ENCODE data around the gene ZSCAN26. TPM values are rescaled to one million over a fixed set of nuclear protein-coding genes. Genes with fewer than 3 reads are reported as not detected.
A peak's percentile ranks its signal among the peaks of the same experiment; 100 is the strongest.

ZSCAN26 gene
- total and polyA plus RNA-seq, 12 donors = 7.2 to 27.3 (median 18.3) TPM

GRCh38 chr6:28277746-28278145 lies 10.8 kb downstream of the ZSCAN26 start:
- intact Hi-C loops (cut with DNase I) = no loop called here
- no peak for TF ChIP-seq POLR2A (IDR thresholded peaks at IDR 0.05)
- TF ChIP-seq CTCF (IDR thresholded peaks at IDR 0.05) = no peak
- H3K4me3 ChIP-seq = no peak overlapping the region
- no peaks in the 10 kb centered on the region for H3K27me3 ChIP-seq
- H3K27ac ChIP-seq = no peak overlapping the region
- no peak for DNase-seq
- 73 to 79% (median 78%) methylated on average over 3 of the region's 3 CpGs for WGBS, 4 donors
- H3K4me1 ChIP-seq (replicated peaks in 1 of 2) = peaks cover 0 to 22% of the 10 kb centered on the region in 2 donors
- H3K9me3 ChIP-seq (replicated peaks in 1 of 3) = no peaks in the 10 kb centered on the region
- peaks cover 0 to 44% of the 10 kb centered on the region in 2 donors for H3K36me3 ChIP-seq (replicated peaks in 1 of 2)

- H3K27me3 ChIP-seq = no peaks in the 10 kb centered on the region
- no peaks in the 10 kb centered on the region for H3K9me3 ChIP-seq (replicated peaks in 1 of 3)
- no peak for TF ChIP-seq CTCF (IDR thresholded peaks at IDR 0.05)
- TF ChIP-seq POLR2A (IDR thresholded peaks at IDR 0.05) = no peak
- 41 to 45% (median 43%) methylated on average over 3 of the region's 3 CpGs for WGBS, 4 donors
- intact Hi-C loops (cut with DNase I) = loop anchor here in 1 of 2 donors (10.0 kb wide), 1 partner anchor 74 kb away; no protein-coding TSS in a partner anchor
- H3K4me1 ChIP-seq (replicated peaks in 1 of 2) = peaks cover 0 to 17% of the 10 kb centered on the region in 2 donors
- H3K36me3 ChIP-seq (replicated peaks in 1 of 2) = peaks cover 0 to 28% of the 10 kb centered on the region in 2 donors
- no peak overlapping the region for H3K27ac ChIP-seq
- DNase-seq = no peak
- peak overlapping the region in 2 of 4 donors; percentile 71 to 74 for H3K4me3 ChIP-seq
Measured at GRCh38 chr6:28280595-28281287, 13.8 kb downstream of the ZSCAN26 start.

GRCh38 chr6:28281288-28282064 lies 14.5 kb downstream of the ZSCAN26 start, which contains the start of gene PGBD1:
PGBD1 (plus strand) TSS chr6:28281572; CDS start chr6:28283814, 2,242 bp downstream.
- H3K4me3 ChIP-seq = peak within 1 kb of the TSS in 3 of 4 donors; percentile 25 to 74 (median 71)
- peaks cover 0 to 17% of the 10 kb centered on the region in 2 donors for H3K4me1 ChIP-seq (replicated peaks in 1 of 2)
- H3K27me3 ChIP-seq = no peaks in the 10 kb centered on the region
- no peaks in the 10 kb centered on the region for H3K9me3 ChIP-seq (replicated peaks in 1 of 3)
- H3K36me3 ChIP-seq (replicated peaks in 1 of 2) = peaks cover 0 to 23% of the 10 kb centered on the region in 2 donors
- intact Hi-C loops (cut with DNase I) = loop anchor here in 1 of 2 donors (10.0 kb wide), 1 partner anchor 73 kb away; no protein-coding TSS in a partner anchor
- peak within 1 kb of the TSS in 2 of 5 donors; percentile 11 to 24 for H3K27ac ChIP-seq
- WGBS, 4 donors = 0 to 3% (median 1%) methylated on average over 17 to 50 of the region's 50 CpGs
- TF ChIP-seq POLR2A (IDR thresholded peaks at IDR 0.05) (peak; percentile 18 to 32), CTCF (IDR thresholded peaks at IDR 0.05) (no peak)
- DNase-seq = peak; percentile 61 to 74 (median 65)

GRCh38 chr6:28282926-28283325 lies 16.0 kb downstream of the ZSCAN26 start:
- WGBS, 4 donors = 97 to 100% (median 99%) methylated on average over 2 of the region's 2 CpGs
- H3K36me3 ChIP-seq (replicated peaks in 1 of 2) = peaks cover 0 to 25% of the 10 kb centered on the region in 2 donors
- no peaks in the 10 kb centered on the region for H3K27me3 ChIP-seq
- intact Hi-C loops (cut with DNase I) = loop anchor here in 1 of 2 donors (10.0 kb wide), 1 partner anchor 72 kb away; no protein-coding TSS in a partner anchor
- no peaks in the 10 kb centered on the region for H3K9me3 ChIP-seq (replicated peaks in 1 of 3)
- H3K4me3 ChIP-seq = peak overlapping the region in 1 of 4 donors; percentile 74
- peaks cover 0 to 17% of the 10 kb centered on the region in 2 donors for H3K4me1 ChIP-seq (replicated peaks in 1 of 2)
- no peak for DNase-seq
- TF ChIP-seq POLR2A (IDR thresholded peaks at IDR 0.05) (no peak), CTCF (IDR thresholded peaks at IDR 0.05) (no peak)
- H3K27ac ChIP-seq = no peak overlapping the region
